ENCODE measurements around the gene COL5A3. TPM values are rescaled to one million over a fixed set of nuclear protein-coding genes. Genes with fewer than 3 reads are reported as not detected.
"Not testable (repeated sequence)": the region's sequence is repeated elsewhere in the genome, so short reads cannot be mapped to it uniquely, and the experiment has no call there.

Gene COL5A3
- total RNA-seq, 1 experiment from 2014 or later = 0.26 TPM

- H3K36me3 Mint-ChIP-seq (ENCODE audit: insufficient read depth, unreplicated experiment) = peaks cover 25% of the 10 kb centered on the region
- peaks cover 30% of the 10 kb centered on the region for H3K27me3 Mint-ChIP-seq (ENCODE audit: unreplicated experiment)
- intact Hi-C loops (cut with micrococcal nuclease; ENCODE audit: unreplicated experiment) = loop anchor here (10.0 kb wide), 1 partner anchor 452 kb away; the partner anchor contains the start of gene TYK2
- no peak overlapping the region for H3K27ac Mint-ChIP-seq (ENCODE audit: unreplicated experiment)
- H3K9me3 Mint-ChIP-seq (ENCODE audit: low read depth, unreplicated experiment) = no peaks in the 10 kb centered on the region
- no peak overlapping the region for H3K4me3 Mint-ChIP-seq (ENCODE audit: low read depth, unreplicated experiment)
- CTCF ChIA-PET = interaction anchor here (0.7 to 1.0 kb wide), 3 partner anchors 67 to 1330 kb away, joined by 3 to 4 read pairs (median 3); no protein-coding TSS in a partner anchor
- TF ChIP-seq CTCF (IDR thresholded peaks at IDR 0.05; ENCODE audit: unreplicated experiment) = no peak
- no peak for DNase-seq
- no TSS peak for BruUV-seq (replicated peaks)
- peaks cover 9% of the 10 kb centered on the region for H3K4me1 Mint-ChIP-seq (ENCODE audit: low read depth, unreplicated experiment)
Observed at GRCh38 chr19:9932835-9933234, 77.5 kb downstream of the COL5A3 start.

DNA sequence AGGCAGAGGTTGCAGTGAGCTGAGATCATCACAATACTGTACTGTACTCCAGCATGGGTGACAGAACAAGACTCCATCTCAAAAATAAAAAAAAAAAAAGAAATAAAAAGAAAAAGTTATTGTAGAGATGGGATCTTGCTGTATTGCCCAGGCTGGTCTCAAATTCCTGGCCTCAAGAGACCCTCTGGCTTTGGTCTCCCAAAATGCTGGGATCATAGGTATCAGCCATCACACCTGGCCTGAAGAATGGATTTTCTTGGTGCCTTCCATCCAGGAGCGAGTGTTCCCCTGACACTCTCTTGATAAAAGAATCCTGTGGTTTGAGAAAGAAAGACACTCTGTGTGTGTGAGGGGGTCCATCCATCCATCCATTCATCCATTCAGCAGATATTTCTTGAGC is 78.7 kb downstream of the COL5A3 start:
- CTCF ChIA-PET = interaction anchor here (1.3 to 1.9 kb wide), 2 partner anchors 23 to 318 kb away, joined by 6 to 9 read pairs; no protein-coding TSS in a partner anchor
- H3K4me3 Mint-ChIP-seq (ENCODE audit: low read depth, unreplicated experiment) = no peak overlapping the region
- no peak for DNase-seq
- no peak overlapping the region for H3K27ac Mint-ChIP-seq (ENCODE audit: unreplicated experiment)
- intact Hi-C loops (cut with micrococcal nuclease; ENCODE audit: unreplicated experiment) = loop anchor here (2.0 to 10.0 kb wide), 2 partner anchors 319 to 453 kb away; partner anchors contain the start of gene TYK2
- peaks cover 30% of the 10 kb centered on the region for H3K27me3 Mint-ChIP-seq (ENCODE audit: unreplicated experiment)
- no peak for TF ChIP-seq CTCF (IDR thresholded peaks at IDR 0.05; ENCODE audit: unreplicated experiment)
- H3K4me1 Mint-ChIP-seq (ENCODE audit: low read depth, unreplicated experiment) = peaks cover 9% of the 10 kb centered on the region
- no peaks in the 10 kb centered on the region for H3K9me3 Mint-ChIP-seq (ENCODE audit: low read depth, unreplicated experiment)
- H3K36me3 Mint-ChIP-seq (ENCODE audit: insufficient read depth, unreplicated experiment) = peaks cover 19% of the 10 kb centered on the region
- no TSS peak for BruUV-seq (replicated peaks)

- no TSS peak for BruUV-seq (replicated peaks)
- intact Hi-C loops (cut with micrococcal nuclease; ENCODE audit: unreplicated experiment) = no loop called here
- Mint-ChIP-seq H3K4me1 (ENCODE audit: low read depth, unreplicated experiment) (no peaks in the 10 kb centered on the region), H3K9me3 (ENCODE audit: low read depth, unreplicated experiment) (no peaks in the 10 kb centered on the region), H3K27ac (ENCODE audit: unreplicated experiment) (no peak overlapping the region), H3K27me3 (ENCODE audit: unreplicated experiment) (no peaks in the 10 kb centered on the region), H3K36me3 (ENCODE audit: insufficient read depth, unreplicated experiment) (no peaks in the 10 kb centered on the region), H3K4me3 (ENCODE audit: low read depth, unreplicated experiment) (no peak overlapping the region)
- no peak for TF ChIP-seq CTCF (IDR thresholded peaks at IDR 0.05; ENCODE audit: unreplicated experiment)
- CTCF ChIA-PET = no interaction called here
- no peak for DNase-seq
Observed at GRCh38 chr19:9923440-9923839, 86.9 kb downstream of the COL5A3 start.

DNA sequence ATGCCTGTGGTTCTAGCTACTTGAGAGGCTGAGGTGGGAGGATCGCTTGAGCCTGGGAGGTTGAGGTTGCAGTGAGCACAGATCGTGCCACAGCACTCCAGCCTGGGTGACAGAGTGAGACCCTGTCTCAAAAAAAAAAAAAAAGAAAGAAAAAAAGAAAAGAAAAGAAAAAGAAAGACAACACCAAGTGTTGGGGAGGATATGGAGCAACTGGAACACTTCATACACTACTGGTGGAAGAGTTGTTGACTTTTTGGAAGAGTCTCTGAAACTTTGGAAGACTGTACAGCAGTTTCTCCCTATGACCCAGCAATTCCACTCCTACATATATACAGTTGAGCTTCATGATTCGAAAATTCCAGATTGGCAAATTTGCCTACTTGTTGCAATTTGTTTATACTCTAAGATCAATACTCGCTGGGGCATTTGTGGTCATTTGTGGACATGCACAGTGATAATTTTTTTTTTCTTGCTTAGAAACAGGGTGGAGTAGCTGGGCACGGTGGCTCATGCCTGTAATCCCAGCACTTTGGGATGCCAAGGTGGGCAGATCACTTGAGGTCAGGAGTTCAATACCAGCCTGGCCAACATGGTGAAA is 87.4 kb downstream of the COL5A3 start:
- H3K4me1 Mint-ChIP-seq (ENCODE audit: low read depth, unreplicated experiment); BruUV-seq (replicated peaks); H3K27ac Mint-ChIP-seq (ENCODE audit: unreplicated experiment); DNase-seq; intact Hi-C loops (cut with micrococcal nuclease; ENCODE audit: unreplicated experiment); H3K4me3 Mint-ChIP-seq (ENCODE audit: low read depth, unreplicated experiment); CTCF ChIA-PET; H3K27me3 Mint-ChIP-seq (ENCODE audit: unreplicated experiment); H3K9me3 Mint-ChIP-seq (ENCODE audit: low read depth, unreplicated experiment); H3K36me3 Mint-ChIP-seq (ENCODE audit: insufficient read depth, unreplicated experiment): not testable (repeated sequence)

DNA sequence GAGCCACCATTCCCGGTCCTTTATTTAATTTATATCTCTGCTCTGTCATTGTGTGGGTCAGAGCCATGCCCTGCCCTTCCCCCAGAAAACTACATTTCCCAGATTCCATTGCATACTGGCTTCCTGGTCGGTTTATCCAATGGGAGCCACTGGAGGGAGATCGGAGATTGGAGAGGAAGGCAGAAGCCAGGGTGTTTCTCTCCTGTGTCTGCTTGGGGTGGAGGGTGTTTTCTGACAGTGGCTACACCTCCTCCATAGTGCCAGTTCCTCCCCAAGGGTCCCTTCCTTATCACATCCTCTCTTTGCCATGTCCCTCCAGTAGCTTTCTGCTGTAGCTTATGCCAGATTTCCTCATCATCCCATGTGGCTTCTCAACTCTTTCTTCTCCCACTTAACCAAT is 93.0 kb downstream of the COL5A3 start:
- TF ChIP-seq CTCF (IDR thresholded peaks at IDR 0.05; ENCODE audit: unreplicated experiment) = no peak
- no peak overlapping the region for H3K4me3 Mint-ChIP-seq (ENCODE audit: low read depth, unreplicated experiment)
- peaks cover 14% of the 10 kb centered on the region for H3K4me1 Mint-ChIP-seq (ENCODE audit: low read depth, unreplicated experiment)
- CTCF ChIA-PET = no interaction called here
- no peak overlapping the region for H3K27ac Mint-ChIP-seq (ENCODE audit: unreplicated experiment)
- no peaks in the 10 kb centered on the region for H3K36me3 Mint-ChIP-seq (ENCODE audit: insufficient read depth, unreplicated experiment)
- no peaks in the 10 kb centered on the region for H3K9me3 Mint-ChIP-seq (ENCODE audit: low read depth, unreplicated experiment)
- peak; percentile 40 for DNase-seq
- intact Hi-C loops (cut with micrococcal nuclease; ENCODE audit: unreplicated experiment) = no loop called here
- BruUV-seq (replicated peaks) = no TSS peak
- no peaks in the 10 kb centered on the region for H3K27me3 Mint-ChIP-seq (ENCODE audit: unreplicated experiment)
